GM12801 (cell line): ENCODE data around the gene TJP1.

ENCODE experiments used
- TF ChIP-seq, protein P1 (sequence below): IDR thresholded peaks from one replicate; pipeline ENCODE4 v1.5.1; 2011; ENCODE audit warnings: control low read depth; ENCODE audit not compliant: insufficient read length; ENCODE audit errors: extremely low read depth

TJP1 gene

DNA sequence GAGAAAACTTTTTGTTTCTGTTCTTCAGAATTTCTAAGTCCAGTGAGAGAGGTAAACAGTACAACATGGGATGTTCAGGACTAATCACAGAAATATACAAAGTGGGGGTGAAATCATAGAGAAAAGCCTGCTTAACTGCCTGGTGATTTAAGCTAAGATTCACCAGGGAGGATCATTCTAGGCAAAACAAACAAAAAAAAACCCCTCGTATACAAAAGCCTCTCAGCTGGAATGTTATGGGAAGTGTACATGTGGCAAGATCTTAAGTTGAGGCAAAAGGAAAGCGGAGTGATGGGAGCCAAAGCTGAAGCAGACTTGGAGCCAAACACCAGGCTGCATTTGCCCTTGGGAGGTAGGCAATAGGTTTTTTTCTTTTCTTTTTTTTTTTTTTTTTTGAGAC, 40.0 kb upstream of the TJP1 start:
- TF ChIP-seq, protein P1, sequence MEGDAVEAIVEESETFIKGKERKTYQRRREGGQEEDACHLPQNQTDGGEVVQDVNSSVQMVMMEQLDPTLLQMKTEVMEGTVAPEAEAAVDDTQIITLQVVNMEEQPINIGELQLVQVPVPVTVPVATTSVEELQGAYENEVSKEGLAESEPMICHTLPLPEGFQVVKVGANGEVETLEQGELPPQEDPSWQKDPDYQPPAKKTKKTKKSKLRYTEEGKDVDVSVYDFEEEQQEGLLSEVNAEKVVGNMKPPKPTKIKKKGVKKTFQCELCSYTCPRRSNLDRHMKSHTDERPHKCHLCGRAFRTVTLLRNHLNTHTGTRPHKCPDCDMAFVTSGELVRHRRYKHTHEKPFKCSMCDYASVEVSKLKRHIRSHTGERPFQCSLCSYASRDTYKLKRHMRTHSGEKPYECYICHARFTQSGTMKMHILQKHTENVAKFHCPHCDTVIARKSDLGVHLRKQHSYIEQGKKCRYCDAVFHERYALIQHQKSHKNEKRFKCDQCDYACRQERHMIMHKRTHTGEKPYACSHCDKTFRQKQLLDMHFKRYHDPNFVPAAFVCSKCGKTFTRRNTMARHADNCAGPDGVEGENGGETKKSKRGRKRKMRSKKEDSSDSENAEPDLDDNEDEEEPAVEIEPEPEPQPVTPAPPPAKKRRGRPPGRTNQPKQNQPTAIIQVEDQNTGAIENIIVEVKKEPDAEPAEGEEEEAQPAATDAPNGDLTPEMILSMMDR, result no peak

DNA sequence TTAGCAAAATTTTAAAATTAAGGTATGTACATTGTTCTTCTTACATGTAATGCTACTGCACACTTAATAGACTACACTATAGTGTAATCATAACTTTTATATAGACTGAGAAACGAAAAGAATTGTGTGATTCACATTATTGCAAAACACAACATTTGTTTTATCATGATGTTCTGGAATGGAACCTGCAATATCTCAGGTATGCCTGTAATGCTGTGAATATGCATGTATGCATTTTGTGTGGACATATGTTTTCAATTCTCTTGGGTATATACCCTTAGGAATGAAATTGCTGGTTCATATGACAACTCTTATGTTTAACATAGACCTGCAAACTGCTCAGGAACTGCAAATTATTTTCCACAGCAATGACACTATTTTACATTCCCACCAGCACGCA, 38.6 kb upstream of the TJP1 start:
- TF ChIP-seq, protein P1, result no peak

DNA sequence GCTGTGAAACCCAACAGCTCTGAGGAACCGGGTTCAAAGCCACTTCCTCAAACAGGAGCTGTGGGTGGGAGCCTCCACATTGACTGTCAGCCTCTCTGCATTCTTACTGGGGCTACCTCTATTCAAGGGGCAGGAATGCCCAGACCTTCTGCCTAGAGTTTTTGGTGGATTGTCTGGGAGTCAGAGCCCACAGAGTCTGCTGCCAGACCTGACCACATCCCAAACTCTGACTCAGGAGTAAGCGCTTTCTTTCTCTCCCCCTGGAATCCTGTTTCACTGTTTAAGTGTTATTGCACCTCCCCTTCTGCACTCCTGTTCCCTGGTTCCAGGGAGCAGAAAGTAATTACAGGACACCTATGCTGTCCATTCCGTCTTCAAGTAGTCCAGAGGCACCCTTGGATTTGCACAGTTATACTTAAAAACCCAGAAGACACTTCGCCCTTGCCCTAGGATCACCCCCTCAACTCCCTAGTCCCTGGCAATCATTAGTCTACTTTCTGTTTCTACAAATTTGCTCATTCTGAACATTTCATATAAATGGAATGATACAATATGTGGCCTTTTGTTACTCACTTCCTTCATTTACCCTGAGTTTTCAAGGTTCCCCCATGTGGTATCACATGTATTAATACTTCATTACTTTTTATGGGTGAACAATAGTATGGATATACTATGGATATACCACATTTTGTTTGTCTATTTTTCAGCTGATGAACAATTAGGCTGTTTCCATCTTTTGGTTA, 37.9 kb upstream of the TJP1 start:
- TF ChIP-seq, protein P1, result no peak

DNA sequence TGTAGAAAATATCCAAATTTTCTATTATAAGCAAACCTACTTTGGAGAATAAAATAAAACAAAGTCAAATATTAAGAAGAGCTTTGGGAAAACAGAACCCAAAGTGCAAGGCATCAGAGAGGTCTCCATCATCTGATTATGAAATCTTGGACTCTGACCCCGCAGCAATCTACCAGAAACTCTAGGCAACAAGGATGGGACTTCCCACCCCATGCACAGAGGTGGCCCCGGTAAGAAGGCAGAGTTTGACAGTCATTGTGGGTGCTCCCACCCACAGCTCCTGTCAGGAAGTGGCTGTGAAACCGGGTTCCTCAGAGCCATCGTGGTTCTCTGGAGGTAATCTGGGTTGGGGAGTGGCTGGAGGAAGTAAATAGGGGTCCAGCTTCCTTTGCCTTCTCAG, 37.0 kb upstream of the TJP1 start:
- TF ChIP-seq, protein P1, result no peak

DNA sequence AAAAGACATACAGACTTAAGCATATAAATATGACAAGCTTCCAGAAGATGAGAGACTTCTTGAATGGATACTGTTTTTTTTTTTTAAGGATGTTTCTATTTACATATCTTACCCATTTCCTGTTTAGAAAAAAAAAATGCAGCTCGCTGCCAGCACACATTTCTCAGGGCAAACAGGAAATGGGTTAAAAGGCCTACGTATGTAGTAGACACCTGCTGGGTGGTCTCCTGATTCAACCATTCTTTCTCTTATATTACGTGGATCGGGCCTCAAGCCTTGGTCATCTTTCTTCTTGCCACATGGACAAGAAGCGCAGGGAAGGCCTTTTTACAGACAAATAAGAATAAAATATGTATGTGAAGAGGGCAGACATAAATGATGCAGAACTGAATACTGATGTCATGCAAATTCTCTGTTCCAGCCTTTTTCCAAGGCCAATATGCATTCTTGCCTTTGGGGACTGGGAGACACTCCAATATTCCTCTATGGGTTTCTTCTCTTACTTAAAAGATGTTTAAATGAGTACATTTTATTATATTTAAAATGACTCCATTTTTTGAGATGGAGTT, 35.0 kb upstream of the TJP1 start:
- TF ChIP-seq, protein P1, result no peak

DNA sequence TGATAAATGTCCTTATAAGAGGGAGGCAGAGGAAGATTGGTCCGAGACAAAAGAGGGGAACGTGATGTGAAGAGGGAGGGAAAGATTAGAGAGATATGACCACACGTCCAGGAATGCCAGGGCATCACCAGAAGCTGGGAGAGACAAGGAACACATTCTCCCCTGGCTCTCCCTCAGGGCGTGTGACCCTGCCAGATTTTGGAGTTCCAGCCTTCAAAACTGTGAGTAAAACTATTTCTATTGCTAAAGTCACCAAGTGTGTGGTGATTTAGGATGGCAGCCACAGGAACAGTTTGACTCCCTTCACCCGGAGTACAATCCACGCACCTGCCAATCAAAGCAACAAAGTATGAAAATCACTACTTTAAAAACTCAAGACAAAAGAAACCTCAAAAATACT, 32.1 kb upstream of the TJP1 start:
- TF ChIP-seq, protein P1, result no peak

DNA sequence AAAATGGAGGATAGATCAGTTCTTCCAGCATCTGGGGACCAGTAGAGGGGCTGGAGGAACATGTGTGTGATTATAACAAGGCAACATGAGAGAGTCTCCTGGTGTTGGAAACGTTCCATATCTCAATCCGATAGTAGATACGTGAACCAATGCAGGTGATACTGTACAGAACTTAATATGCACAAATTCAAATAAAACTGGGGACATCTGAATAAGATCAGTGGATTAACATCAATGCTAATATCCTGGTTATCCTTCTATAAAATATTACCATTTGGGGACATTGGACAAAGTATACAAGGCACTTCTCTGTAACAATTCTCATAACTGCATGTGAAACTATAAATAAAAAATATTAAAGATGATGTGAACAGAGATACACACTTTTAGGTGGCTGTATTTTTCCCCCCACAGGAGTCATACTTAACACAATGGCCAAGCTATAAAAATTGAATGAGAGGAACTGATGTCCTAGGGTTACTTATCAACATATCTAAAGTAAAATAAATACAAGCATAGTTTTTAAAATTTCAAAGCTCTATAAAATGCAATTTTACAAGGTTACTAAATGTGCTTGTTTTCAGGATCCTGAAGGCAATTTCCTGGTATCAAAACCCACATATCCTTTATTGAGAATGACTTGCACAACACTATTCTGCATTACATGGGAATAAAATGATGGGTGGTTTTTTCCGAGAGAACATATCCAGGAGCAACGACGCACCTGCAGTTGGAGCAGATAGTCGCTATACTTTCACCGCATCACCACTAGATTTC, 31.1 kb upstream of the TJP1 start:
- TF ChIP-seq, protein P1, result no peak
